ENCODE measurements around the gene TMEM119. TPM values are rescaled to one million over a fixed set of nuclear protein-coding genes. Genes with fewer than 3 reads are reported as not detected.

The TMEM119 gene
- total RNA-seq, 1 experiment from 2014 or later = not detected

- no TSS peak for BruUV-seq (replicated peaks)
Measured at GRCh38 chr12:108642899-108643654, 45.2 kb upstream of the TMEM119 start.

DNA sequence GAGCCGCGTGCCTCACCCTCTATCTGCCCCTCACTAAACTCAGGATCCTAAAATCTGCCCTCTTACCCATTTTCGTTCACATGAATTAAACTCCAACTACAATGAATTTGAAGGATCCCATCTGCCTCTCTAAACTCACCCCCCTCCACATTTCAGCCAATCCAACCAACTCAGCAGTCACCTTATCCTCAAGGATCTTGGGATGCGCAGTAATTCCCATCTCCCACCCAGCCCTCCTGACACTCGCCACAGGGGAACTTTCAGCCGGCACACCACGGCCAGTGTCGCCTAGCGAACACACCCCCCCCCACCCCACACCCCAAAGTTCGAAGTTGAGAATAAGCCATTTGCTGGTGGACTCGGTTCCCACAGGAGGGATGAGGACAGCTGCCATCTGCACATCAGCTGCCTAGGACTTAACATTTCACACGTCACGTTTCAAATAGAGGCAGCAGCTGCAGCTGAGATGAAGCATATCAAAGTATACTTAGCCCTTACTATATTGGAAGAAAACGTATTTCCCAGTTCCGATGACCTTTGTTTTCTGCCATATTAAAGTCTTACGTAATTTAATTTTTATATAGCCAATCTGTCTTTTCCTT is 44.5 kb upstream of the TMEM119 start:
- no peak overlapping the region for H3K27ac ChIP-seq (ENCODE audit: low read depth, low read length, poor library complexity, severe bottlenecking)
- no peak for TF ChIP-seq CTCF (conservative IDR thresholded peaks at IDR 0.05; ENCODE audit: low read depth, low read length)
- no peak for TF ChIP-seq EZH2 (IDR thresholded peaks at IDR 0.05; ENCODE audit: borderline replicate concordance, low read depth, low read length, poor library complexity, severe bottlenecking)
- H3K27me3 ChIP-seq (replicated peaks; ENCODE audit: insufficient read depth, low read depth, low read length, poor library complexity) = no peaks in the 10 kb centered on the region
- no peak overlapping the region for H3K4me3 ChIP-seq (ENCODE audit: low read depth, low read length, poor library complexity, severe bottlenecking)
- BruUV-seq (replicated peaks) = no TSS peak
- H3K4me1 ChIP-seq (ENCODE audit: insufficient read depth, low read length, poor library complexity, severe bottlenecking) = no peaks in the 10 kb centered on the region
- no peak for DNase-seq (ENCODE audit: low spot score)
- H3K36me3 ChIP-seq (ENCODE audit: insufficient read depth, low read length, poor library complexity, severe bottlenecking) = peaks cover 22% of the 10 kb centered on the region
- ChIA-PET CTCF (no interaction called here), POLR2A (ENCODE audit: low non-redundant PET) (no interaction called here)
- H3K9me3 ChIP-seq (ENCODE audit: low read depth, low read length, poor library complexity, severe bottlenecking) = no peaks in the 10 kb centered on the region
- intact Hi-C loops (cut with micrococcal nuclease; ENCODE audit: unreplicated experiment) = no loop called here

More at GRCh38 chr12:108642899-108643654, 45.2 kb upstream of the TMEM119 start:
- Histone ChIP-seq H3K4me3 (ENCODE audit: low read depth, low read length, poor library complexity, severe bottlenecking) (no peak overlapping the region), H3K27me3 (replicated peaks; ENCODE audit: insufficient read depth, low read depth, low read length, poor library complexity) (no peaks in the 10 kb centered on the region), H3K4me1 (ENCODE audit: insufficient read depth, low read length, poor library complexity, severe bottlenecking) (no peaks in the 10 kb centered on the region), H3K27ac (ENCODE audit: low read depth, low read length, poor library complexity, severe bottlenecking) (no peak overlapping the region), H3K9me3 (ENCODE audit: low read depth, low read length, poor library complexity, severe bottlenecking) (no peaks in the 10 kb centered on the region), H3K36me3 (ENCODE audit: insufficient read depth, low read length, poor library complexity, severe bottlenecking) (peaks cover 28% of the 10 kb centered on the region)
- intact Hi-C loops (cut with micrococcal nuclease; ENCODE audit: unreplicated experiment) = no loop called here
- ChIA-PET CTCF (no interaction called here), POLR2A (ENCODE audit: low non-redundant PET) (no interaction called here)
- DNase-seq (ENCODE audit: low spot score) = no peak
- no peak for TF ChIP-seq CTCF (conservative IDR thresholded peaks at IDR 0.05; ENCODE audit: low read depth, low read length)
- no peak for TF ChIP-seq EZH2 (IDR thresholded peaks at IDR 0.05; ENCODE audit: borderline replicate concordance, low read depth, low read length, poor library complexity, severe bottlenecking)

DNA sequence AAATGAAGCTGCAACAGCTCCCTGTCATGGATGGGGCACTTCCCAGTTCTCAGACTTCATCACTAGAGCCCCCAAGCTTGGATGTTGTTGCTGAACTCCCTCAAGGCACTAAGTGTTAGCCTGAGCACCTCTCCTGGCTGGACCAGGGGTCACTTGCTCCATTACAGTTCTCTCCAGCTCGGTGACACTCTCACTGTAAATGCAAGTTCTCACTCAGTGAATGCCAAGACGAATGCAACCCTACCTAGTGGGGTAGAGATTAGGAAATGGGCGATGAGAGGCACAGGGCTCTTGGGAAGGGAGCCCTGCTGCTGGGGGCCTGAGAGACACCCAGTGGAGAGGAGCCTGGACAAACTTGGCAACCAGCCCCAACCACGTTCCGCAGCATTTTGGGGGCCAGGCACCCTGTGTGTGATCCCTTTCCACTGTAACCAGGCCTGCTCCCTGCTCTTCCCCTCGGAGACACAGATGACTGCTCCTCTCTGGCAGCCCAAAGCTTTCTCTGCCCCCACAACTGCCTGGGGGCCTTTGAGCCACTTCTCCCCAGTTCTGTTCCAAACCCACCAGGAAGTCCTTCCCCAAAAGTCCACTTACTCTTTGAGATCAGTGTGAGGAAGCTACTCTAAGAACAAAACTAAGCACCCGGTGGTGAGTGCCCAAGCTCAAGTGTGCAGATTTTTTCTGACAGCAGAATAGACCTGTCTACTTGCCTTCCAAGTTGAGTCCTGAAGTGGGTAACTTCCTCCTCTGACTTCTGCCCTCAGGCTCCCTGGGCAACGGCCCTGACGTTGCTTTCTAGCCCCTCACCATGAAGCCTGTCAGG is 43.8 kb upstream of the TMEM119 start:
- TF ChIP-seq EZH2 (IDR thresholded peaks at IDR 0.05; ENCODE audit: borderline replicate concordance, low read depth, low read length, poor library complexity, severe bottlenecking) = no peak
- TF ChIP-seq CTCF (conservative IDR thresholded peaks at IDR 0.05; ENCODE audit: low read depth, low read length) = no peak
- intact Hi-C loops (cut with micrococcal nuclease; ENCODE audit: unreplicated experiment) = no loop called here
- Histone ChIP-seq H3K4me1 (ENCODE audit: insufficient read depth, low read length, poor library complexity, severe bottlenecking) (no peaks in the 10 kb centered on the region), H3K4me3 (ENCODE audit: low read depth, low read length, poor library complexity, severe bottlenecking) (no peak overlapping the region), H3K27ac (ENCODE audit: low read depth, low read length, poor library complexity, severe bottlenecking) (no peak overlapping the region), H3K9me3 (ENCODE audit: low read depth, low read length, poor library complexity, severe bottlenecking) (no peaks in the 10 kb centered on the region), H3K27me3 (replicated peaks; ENCODE audit: insufficient read depth, low read depth, low read length, poor library complexity) (no peaks in the 10 kb centered on the region), H3K36me3 (ENCODE audit: insufficient read depth, low read length, poor library complexity, severe bottlenecking) (peaks cover 17% of the 10 kb centered on the region)
- POLR2A ChIA-PET (ENCODE audit: low non-redundant PET) = no interaction called here
- CTCF ChIA-PET = no interaction called here
- BruUV-seq (replicated peaks) = no TSS peak
- no peak for DNase-seq (ENCODE audit: low spot score)
